GM18526 (cell line): Measurements from ENCODE around the gene SLC17A4.

Experiments
- POLR2A ChIP-seq: IDR thresholded peaks from 3 replicates; pipeline ENCODE4 v1.6.1; 2011; ENCODE audit not compliant: insufficient read length; ENCODE audit errors: extremely low read depth

Gene SLC17A4

DNA sequence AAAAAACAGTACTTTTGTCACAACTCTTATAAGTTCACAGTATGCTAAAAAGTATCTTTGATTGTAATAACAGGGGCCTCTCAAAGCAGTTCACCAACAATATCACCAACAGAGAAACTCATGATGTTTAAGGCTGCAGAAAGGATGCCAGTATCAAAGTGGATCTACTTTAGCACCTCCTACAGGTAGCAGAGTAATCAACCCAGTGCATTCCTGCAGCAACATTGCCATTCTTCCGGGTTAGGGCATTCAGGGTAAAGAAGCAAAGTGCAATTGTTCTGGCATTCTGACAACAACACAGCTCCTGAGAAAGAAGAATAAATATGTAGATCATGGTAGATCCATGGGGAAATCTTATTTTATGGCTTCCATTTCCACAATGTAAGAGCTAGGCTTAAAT is 7.6 kb upstream of the SLC17A4 start:
- TF ChIP-seq POLR2A: no peak

DNA sequence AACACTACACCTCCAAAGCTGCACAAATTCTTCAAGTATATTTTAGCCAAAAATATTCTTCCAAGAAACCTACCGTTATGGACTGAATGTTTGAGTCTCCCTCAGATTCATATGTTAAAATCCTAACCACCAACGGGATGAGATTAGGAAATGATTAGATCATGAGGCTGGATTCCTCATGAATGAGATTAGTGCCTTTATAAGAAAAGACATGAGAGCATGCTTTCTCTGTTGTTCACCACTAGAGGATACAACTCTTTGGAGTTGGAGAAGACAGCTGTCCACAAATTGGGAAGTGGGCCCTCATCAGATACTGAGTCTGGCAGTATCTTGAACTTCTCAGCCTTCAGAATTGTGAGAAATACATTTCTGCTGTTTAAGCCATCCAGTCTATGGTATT is 7.1 kb upstream of the SLC17A4 start:
- no peak for TF ChIP-seq POLR2A

DNA sequence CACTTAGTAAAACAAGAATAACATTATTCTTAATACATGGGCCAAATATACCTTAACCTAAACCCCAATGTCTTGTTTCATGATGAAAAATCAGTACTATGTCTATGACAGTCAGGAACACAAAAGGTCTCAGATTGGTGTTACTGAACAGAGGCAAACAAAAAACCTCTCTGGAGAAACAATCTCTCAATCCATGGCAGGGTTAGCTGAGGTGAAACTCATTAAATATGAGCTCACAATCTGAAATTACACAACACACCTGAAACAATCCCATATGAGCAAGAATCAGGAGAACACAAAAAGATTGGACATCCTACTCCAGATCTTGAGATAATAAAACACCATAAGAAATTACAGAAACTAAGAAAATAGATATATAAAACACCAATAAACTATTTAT is 6.5 kb upstream of the SLC17A4 start:
- no peak for TF ChIP-seq POLR2A

- TF ChIP-seq POLR2A: no peak
Measured at GRCh38 chr6:25749837-25750236, 4.7 kb upstream of the SLC17A4 start.

DNA sequence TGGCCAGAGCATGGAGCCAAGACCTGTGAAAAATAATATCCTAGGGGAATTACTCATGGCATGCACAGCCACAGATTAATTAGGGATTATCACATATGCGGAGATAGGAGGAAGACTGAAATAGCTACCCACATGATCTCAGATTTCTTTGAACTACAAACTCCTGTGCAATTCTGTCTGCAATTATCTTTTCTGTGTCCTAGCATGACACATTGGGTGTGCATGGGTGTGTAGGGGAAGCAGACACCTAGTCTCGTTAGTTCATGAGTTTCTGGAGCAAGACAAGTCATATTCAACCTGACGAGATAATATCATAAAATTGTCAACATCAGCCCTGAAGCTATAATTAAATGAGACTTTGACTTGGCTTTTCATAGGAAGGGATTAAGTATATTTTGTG is 3.6 kb upstream of the SLC17A4 start:
- TF ChIP-seq POLR2A: no peak

GRCh38 chr6:25753079-25753478 is 1.5 kb upstream of the SLC17A4 start:
- TF ChIP-seq POLR2A: no peak

DNA sequence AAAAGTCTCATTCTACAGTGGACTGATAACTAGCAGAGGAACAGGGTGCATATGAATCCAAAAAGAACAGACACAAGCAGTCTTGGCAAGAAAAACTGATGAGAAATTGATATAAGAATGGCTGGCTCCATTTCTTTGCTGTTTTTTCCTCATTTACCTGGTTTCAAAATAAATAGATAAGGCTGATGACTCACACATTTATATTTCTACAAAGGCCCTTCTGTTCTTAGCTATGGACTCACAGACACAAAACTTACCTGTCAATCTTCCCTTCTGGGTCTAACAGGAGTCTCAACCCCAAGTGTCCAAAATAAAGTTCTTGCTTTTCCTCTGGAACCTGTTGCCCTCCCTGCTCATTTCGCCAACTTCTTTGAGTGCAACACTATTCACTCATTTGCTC is 941 bp downstream of the SLC17A4 start:
- TF ChIP-seq POLR2A: no peak

GRCh38 chr6:25756382-25757363 is 2.1 kb downstream of the SLC17A4 start:
- TF ChIP-seq POLR2A: no peak

GRCh38 chr6:25757936-25758642 is 3.5 kb downstream of the SLC17A4 start:
- TF ChIP-seq POLR2A: no peak

GRCh38 chr6:25764611-25765010 is 10.1 kb downstream of the SLC17A4 start:
- TF ChIP-seq POLR2A: no peak

DNA sequence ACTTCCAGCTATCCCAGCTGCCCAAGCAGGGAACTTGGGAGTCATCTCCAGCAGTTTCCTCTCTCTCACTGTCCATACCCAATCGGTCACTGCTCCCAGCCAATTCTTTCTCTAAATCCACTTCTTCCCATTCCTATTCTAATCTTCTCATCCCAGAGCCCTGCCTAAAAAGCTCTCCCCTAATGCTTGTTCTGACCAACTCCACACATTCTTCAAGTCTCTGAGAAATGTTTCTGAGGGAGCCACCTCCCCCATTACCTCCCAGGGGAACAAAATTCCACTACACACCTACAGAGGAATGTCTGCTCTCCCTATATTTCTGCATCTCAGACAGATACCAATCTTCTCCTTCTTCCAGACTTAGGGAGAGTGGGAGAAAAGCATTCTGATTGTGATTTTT is 14.0 kb downstream of the SLC17A4 start:
- TF ChIP-seq POLR2A: no peak

GRCh38 chr6:25769983-25770382 is 15.4 kb downstream of the SLC17A4 start:
- TF ChIP-seq POLR2A: no peak

DNA sequence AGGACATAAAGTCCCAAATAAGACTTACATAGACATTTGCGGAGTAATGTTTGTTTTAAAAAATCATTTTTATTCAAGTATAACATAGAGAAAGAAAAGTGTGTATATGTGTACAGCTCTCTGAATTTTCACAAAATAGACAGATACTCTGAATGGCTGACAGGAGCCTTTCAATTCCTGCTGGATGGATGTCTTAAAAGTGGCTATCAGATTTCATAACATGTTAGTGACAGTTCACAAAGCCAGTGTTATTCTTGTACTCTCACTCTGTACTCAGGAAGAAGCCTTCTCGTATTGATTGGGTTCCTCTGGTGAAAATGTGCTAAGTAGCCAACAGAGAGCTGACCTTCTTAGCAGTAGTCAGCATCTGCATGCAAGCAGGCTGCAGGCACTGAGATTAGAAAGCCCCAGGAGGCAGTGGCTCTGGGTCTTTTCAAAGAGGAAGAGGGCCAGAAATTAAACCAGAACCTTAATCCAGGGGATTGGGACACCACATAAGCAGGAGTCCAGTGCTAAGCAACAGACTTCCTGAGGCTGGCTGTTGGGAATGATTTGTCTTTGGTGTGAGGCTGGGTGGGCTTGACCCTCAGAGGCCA is 19.7 kb downstream of the SLC17A4 start:
- no peak for TF ChIP-seq POLR2A

DNA sequence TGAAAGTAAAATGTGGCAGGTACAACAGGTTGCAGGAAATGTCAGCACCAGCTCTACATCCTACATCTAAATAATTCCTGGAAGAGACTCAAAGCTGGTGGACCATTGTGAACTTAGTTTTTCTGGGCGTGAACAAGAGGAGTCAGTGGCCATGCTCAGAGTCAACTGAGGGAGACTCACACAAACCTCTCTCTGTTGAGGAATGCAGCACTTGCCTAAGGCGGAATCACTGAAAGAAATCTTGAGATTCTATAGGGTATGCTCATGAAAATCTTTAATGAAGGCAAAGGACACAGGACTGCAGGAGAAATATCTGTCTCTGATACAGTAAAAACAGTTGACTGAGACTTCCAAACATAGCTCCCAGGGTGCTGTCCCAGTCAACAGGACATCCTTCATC is 22.5 kb downstream of the SLC17A4 start:
- no peak for TF ChIP-seq POLR2A

DNA sequence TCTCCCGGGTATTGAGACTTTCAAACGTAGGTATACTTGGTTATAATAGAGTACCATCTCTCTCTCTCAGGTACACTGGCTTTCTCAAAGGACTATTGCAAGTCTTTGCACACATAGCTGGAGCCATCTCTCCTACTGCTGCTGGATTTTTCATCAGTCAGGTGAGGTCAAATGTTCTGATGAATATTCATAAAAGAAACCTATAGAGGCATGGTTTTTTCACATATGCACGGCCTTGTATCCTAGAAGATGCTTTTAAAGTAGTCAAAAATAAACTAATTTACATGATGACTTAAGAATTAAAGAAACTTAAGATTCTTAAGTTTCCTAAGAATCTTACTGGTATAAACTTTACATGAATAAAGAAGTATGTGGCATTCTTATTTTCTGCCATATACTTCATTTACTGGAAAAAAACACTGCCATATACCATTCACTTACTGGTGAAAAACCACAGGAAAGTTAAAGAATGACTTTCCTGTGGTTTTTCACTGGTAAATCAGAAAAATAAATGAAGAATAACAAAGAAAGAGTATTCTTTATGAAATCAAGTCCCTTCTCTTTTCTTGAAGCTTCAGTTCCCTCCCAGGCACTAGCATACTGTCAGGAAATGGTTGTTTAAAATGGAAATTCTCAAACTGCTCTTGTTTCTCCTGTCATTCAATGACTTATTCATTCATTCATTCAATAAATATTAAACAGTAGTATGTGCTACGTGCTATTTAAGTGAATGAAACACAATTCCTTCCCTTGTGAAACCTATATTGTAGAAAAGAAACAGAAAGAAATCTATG is 23.5 kb downstream of the SLC17A4 start:
- no peak for TF ChIP-seq POLR2A
